Neural progenitor cell (in vitro differentiated cells): ENCODE data around the gene TC2N. TPM values are rescaled to one million over a fixed set of nuclear protein-coding genes. Genes with fewer than 3 reads are reported as not detected.
A peak's percentile ranks its signal among the peaks of the same experiment; 100 is the strongest.

Experiments
- DNase-seq: peaks from one replicate; pipeline ENCODE4 v3.0.0-alpha.2; 2016; ENCODE audit warnings: low spot score
- H2AFZ ChIP-seq: fragments of 200-600 bp; sonication (generic); replicated peaks from 2 replicates; pipeline ENCODE4 v1.6.1; 2016; ENCODE audit warnings: antibody characterized with exemption
- H3F3A ChIP-seq: fragments of 200-600 bp; sonication (generic); 2 replicates; pipeline ENCODE4 v1.6.1; 2016; ENCODE audit warnings: antibody characterized with exemption, low read depth
- H3K27ac ChIP-seq: fragments of 200-600 bp; sonication (generic); 2 replicates; pipeline ENCODE4 v1.5.1; 2016; ENCODE audit warnings: mild to moderate bottlenecking
- H3K27me3 ChIP-seq: fragments of 200-600 bp; sonication (generic); 2 replicates; pipeline ENCODE4 v1.6.1; 2016; ENCODE audit warnings: mild to moderate bottlenecking, moderate library complexity
- H3K36me3 ChIP-seq: fragments of 200-600 bp; sonication (generic); 2 replicates; pipeline ENCODE4 v1.5.1; 2016
- H3K4me1 ChIP-seq: fragments of 200-600 bp; sonication (generic); 2 replicates; pipeline ENCODE4 v1.6.1; 2016; ENCODE audit warnings: mixed run types
- H3K4me2 ChIP-seq: fragments of 200-600 bp; sonication (generic); 2 replicates; pipeline ENCODE4 v1.6.1; 2016
- H3K4me3 ChIP-seq: fragments of 200-600 bp; sonication (generic); 2 replicates; pipeline ENCODE4 v1.5.1; 2016
- H3K79me2 ChIP-seq: fragments of 200-600 bp; sonication (generic); 2 replicates; pipeline ENCODE4 v1.6.1; 2016; ENCODE audit warnings: low read depth
- H3K9ac ChIP-seq: fragments of 200-600 bp; sonication (generic); 2 replicates; pipeline ENCODE4 v1.6.1; 2016
- H3K9me3 ChIP-seq: fragments of 200-600 bp; sonication (generic); 2 replicates; pipeline ENCODE4 v1.5.1; 2016; ENCODE audit warnings: low read depth
- H4K20me1 ChIP-seq: fragments of 200-600 bp; sonication (generic); 2 replicates; pipeline ENCODE4 v1.6.1; 2016; ENCODE audit warnings: low read depth
- H3K27ac Mint-ChIP-seq: 3 replicates; pipeline ENCODE4 v1.8.0; 2021; ENCODE audit warnings: mixed read lengths
- H3K27me3 Mint-ChIP-seq: 2 replicates; pipeline ENCODE4 v1.8.0; 2022; ENCODE audit warnings: low read depth, mild to moderate bottlenecking, inconsistent platforms, moderate library complexity, mixed read lengths; ENCODE audit not compliant: insufficient read depth
- H3K36me3 Mint-ChIP-seq: 3 replicates; pipeline ENCODE4 v1.8.0; 2021; ENCODE audit warnings: mixed read lengths
- H3K4me1 Mint-ChIP-seq: 3 replicates; pipeline ENCODE4 v1.8.0; 2021; ENCODE audit warnings: mixed read lengths
- H3K4me3 Mint-ChIP-seq: 3 replicates; pipeline ENCODE4 v1.8.0; 2021; ENCODE audit warnings: mild to moderate bottlenecking, moderate library complexity, mixed read lengths
- H3K9me3 Mint-ChIP-seq: 3 replicates; pipeline ENCODE4 v1.8.0; 2020; ENCODE audit warnings: mixed read lengths
- EZH2 ChIP-seq: fragments of 200-600 bp; sonication (generic); IDR thresholded peaks from 2 replicates; pipeline ENCODE4 v1.6.1; 2017; ENCODE audit warnings: antibody characterized with exemption, mild to moderate bottlenecking, moderate library complexity
- EZH2phosphoT487 ChIP-seq: fragments of 200-600 bp; sonication (generic); IDR thresholded peaks from 2 replicates; pipeline ENCODE4 v1.6.1; 2017; ENCODE audit warnings: antibody characterized with exemption
- total RNA-seq: library from RNA; depleted of rRNA; stranded (reverse); fragments of >200 nt; gene quantifications from 2 replicates; pipeline ENCODE4 v1.2.3, GENCODE V29; 2015; ENCODE audit warnings: low replicate concordance
- TF ChIP-seq, protein P1 (sequence below): fragments of 200-600 bp; sonication (generic); IDR thresholded peaks from 2 replicates; pipeline ENCODE4 v1.5.1; 2017; ENCODE audit warnings: antibody characterized with exemption, mild to moderate bottlenecking

Gene TC2N
- total RNA-seq, 1 donor from 2014 or later, result 5.8 TPM

DNA sequence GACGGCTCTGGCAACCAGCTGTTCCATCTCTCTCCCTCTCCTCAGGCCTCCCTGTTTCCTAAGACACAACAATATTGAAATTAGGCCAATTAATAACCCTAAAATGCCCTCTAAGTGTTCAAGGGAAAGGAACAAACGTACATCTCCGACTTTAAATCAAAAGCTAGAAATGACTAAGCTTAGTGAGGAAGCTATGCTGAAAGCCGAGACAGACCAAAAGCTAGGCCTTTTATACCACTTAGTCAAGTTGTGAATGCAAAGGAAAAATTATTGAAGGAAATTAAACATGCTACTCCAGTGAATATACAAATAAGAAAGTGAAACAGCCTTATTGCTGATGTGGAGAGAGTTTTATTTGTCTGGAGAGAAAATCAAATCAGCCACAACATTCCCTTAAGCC lies 73.6 kb downstream of the TC2N start:
- H3K9me3 ChIP-seq, result no peaks in the 10 kb centered on the region
- H3K79me2 ChIP-seq, result no peaks in the 10 kb centered on the region
- no peak overlapping the region for H3K4me3 Mint-ChIP-seq
- H3K36me3 ChIP-seq, result no peaks in the 10 kb centered on the region
- no peak overlapping the region for H3K4me2 ChIP-seq
- H2AFZ ChIP-seq, result no peak overlapping the region
- H3K27ac Mint-ChIP-seq, result no peak overlapping the region
- no peak overlapping the region for H3K27ac ChIP-seq
- no peak overlapping the region for H3K4me3 ChIP-seq
- H3K4me1 Mint-ChIP-seq, result no peaks in the 10 kb centered on the region
- H3K9me3 Mint-ChIP-seq, result no peaks in the 10 kb centered on the region
- H3K9ac ChIP-seq, result no peak overlapping the region
- TF ChIP-seq, protein P1, sequence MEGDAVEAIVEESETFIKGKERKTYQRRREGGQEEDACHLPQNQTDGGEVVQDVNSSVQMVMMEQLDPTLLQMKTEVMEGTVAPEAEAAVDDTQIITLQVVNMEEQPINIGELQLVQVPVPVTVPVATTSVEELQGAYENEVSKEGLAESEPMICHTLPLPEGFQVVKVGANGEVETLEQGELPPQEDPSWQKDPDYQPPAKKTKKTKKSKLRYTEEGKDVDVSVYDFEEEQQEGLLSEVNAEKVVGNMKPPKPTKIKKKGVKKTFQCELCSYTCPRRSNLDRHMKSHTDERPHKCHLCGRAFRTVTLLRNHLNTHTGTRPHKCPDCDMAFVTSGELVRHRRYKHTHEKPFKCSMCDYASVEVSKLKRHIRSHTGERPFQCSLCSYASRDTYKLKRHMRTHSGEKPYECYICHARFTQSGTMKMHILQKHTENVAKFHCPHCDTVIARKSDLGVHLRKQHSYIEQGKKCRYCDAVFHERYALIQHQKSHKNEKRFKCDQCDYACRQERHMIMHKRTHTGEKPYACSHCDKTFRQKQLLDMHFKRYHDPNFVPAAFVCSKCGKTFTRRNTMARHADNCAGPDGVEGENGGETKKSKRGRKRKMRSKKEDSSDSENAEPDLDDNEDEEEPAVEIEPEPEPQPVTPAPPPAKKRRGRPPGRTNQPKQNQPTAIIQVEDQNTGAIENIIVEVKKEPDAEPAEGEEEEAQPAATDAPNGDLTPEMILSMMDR, result no peak
- TF ChIP-seq EZH2phosphoT487, result no peak
- TF ChIP-seq EZH2, result no peak
- H4K20me1 ChIP-seq, result no peaks in the 10 kb centered on the region
- H3K36me3 Mint-ChIP-seq, result no peaks in the 10 kb centered on the region
- no peak for DNase-seq
- no peaks in the 10 kb centered on the region for H3K27me3 ChIP-seq
- no peaks in the 10 kb centered on the region for H3K27me3 Mint-ChIP-seq
- no peaks in the 10 kb centered on the region for H3F3A ChIP-seq
- no peaks in the 10 kb centered on the region for H3K4me1 ChIP-seq

- H2AFZ ChIP-seq, result no peak overlapping the region
- H3K4me1 Mint-ChIP-seq, result no peaks in the 10 kb centered on the region
- no peak overlapping the region for H3K27ac ChIP-seq
- no peaks in the 10 kb centered on the region for H3K9me3 ChIP-seq
- H3K79me2 ChIP-seq, result no peaks in the 10 kb centered on the region
- H3K4me2 ChIP-seq, result no peak overlapping the region
- no peak overlapping the region for H3K4me3 ChIP-seq
- H4K20me1 ChIP-seq, result no peaks in the 10 kb centered on the region
- H3K4me1 ChIP-seq, result no peaks in the 10 kb centered on the region
- H3K36me3 Mint-ChIP-seq, result no peaks in the 10 kb centered on the region
- no peaks in the 10 kb centered on the region for H3K9me3 Mint-ChIP-seq
- H3K36me3 ChIP-seq, result no peaks in the 10 kb centered on the region
- no peak overlapping the region for H3K27ac Mint-ChIP-seq
- H3K27me3 ChIP-seq, result no peaks in the 10 kb centered on the region
- no peak overlapping the region for H3K4me3 Mint-ChIP-seq
- H3K9ac ChIP-seq, result no peak overlapping the region
- no peak for DNase-seq
- no peak for TF ChIP-seq EZH2phosphoT487
- TF ChIP-seq EZH2, result no peak
- TF ChIP-seq, protein P1, result no peak
- no peaks in the 10 kb centered on the region for H3K27me3 Mint-ChIP-seq
- H3F3A ChIP-seq, result no peaks in the 10 kb centered on the region
Observed at GRCh38 chr14:91786188-91786587, 81.1 kb downstream of the TC2N start.

GRCh38 chr14:91780452-91780851 lies 86.9 kb downstream of the TC2N start:
- no peak overlapping the region for H3K4me3 ChIP-seq
- H2AFZ ChIP-seq, result no peak overlapping the region
- Mint-ChIP-seq H3K4me3 (no peak overlapping the region), H3K36me3 (no peaks in the 10 kb centered on the region), H3K27me3 (no peaks in the 10 kb centered on the region), H3K9me3 (no peaks in the 10 kb centered on the region), H3K27ac (no peak overlapping the region), H3K4me1 (peaks cover 3% of the 10 kb centered on the region)
- TF ChIP-seq EZH2, result no peak
- TF ChIP-seq EZH2phosphoT487, result no peak
- TF ChIP-seq, protein P1, result no peak
- H4K20me1 ChIP-seq, result no peaks in the 10 kb centered on the region
- H3K9ac ChIP-seq, result no peak overlapping the region
- H3K27me3 ChIP-seq, result no peaks in the 10 kb centered on the region
- H3K9me3 ChIP-seq, result no peaks in the 10 kb centered on the region
- peaks cover 14% of the 10 kb centered on the region for H3K4me1 ChIP-seq
- H3K27ac ChIP-seq, result no peak overlapping the region
- H3K36me3 ChIP-seq, result no peaks in the 10 kb centered on the region
- no peak overlapping the region for H3K4me2 ChIP-seq
- no peak for DNase-seq
- no peaks in the 10 kb centered on the region for H3K79me2 ChIP-seq
- H3F3A ChIP-seq, result no peaks in the 10 kb centered on the region

- no peak overlapping the region for H3K4me2 ChIP-seq
Observed at GRCh38 chr14:91778217-91778616, 89.1 kb downstream of the TC2N start.

More at GRCh38 chr14:91778217-91778616, 89.1 kb downstream of the TC2N start:
- Histone ChIP-seq H3K79me2 (no peaks in the 10 kb centered on the region), H3K9ac (no peak overlapping the region), H3K4me3 (no peak overlapping the region), H3K27me3 (no peaks in the 10 kb centered on the region), H3K4me1 (peaks cover 14% of the 10 kb centered on the region), H2AFZ (no peak overlapping the region), H3K36me3 (no peaks in the 10 kb centered on the region), H3K27ac (no peak overlapping the region), H3F3A (no peaks in the 10 kb centered on the region), H4K20me1 (no peaks in the 10 kb centered on the region), H3K9me3 (no peaks in the 10 kb centered on the region)
- Mint-ChIP-seq H3K27me3 (peaks cover 3% of the 10 kb centered on the region), H3K27ac (no peak overlapping the region), H3K4me3 (no peak overlapping the region), H3K4me1 (peaks cover 3% of the 10 kb centered on the region), H3K9me3 (no peaks in the 10 kb centered on the region), H3K36me3 (no peaks in the 10 kb centered on the region)
- DNase-seq, result peak; percentile 2
- TF ChIP-seq EZH2 (no peak), EZH2phosphoT487 (no peak)
- TF ChIP-seq, protein P1, result no peak
